Measurements from ENCODE around the gene TMUB1.
"Not testable (repeated sequence)": the region's sequence is repeated elsewhere in the genome, so short reads cannot be mapped to it uniquely, and the experiment has no call there.

TMUB1 gene

GRCh38 chr7:151057506-151057988 is 25.7 kb downstream of the TMUB1 start, which contains the start of gene CDK5:
Gene CDK5 (minus strand): TSS chr7:151057897. CDS start chr7:151057848, 49 bp downstream.
- no peak for DNase-seq (ENCODE audit: low read depth in 3 of 3, low spot score in 1 of 3)

DNA sequence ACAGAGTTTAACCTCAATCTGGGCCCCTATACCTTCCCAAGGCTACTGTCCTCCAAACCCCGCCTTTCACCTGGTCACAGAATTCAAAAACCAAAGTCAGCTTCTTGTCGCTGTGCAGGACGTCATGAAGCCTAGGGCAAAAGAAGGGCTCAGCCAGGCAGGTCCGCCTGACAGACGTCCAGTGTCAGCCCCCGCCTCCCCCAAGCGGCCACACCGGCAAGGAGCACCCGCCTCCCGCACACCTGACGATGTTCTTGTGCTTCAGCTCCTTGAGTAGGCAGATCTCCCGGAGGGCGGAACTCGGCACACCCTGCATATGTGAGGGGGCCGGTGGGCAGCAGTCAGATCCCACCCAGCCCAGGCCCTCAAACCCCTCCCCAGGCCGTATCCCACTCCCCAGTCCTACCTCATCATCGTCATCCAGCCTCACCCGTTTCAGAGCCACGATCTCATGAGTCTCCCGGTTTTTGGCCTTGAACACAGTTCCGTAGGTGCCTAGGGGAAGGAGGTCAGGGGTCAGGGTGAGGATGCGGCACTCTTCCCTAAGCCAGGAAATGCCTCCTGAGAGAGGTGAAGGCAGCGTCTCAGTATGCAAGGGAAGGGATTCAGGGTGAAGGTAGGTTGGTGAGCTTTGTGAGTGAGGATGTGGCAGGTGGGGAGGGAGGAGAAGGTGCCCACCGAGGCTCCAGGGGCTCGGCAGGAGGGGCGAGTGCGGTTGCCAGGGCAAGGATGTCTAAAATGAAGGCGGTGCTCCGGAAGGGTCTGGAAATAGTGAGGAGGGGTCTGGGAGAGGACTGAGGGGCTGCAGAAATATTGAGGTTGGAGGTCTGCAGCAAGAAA is 26.4 kb downstream of the TMUB1 start:
- DNase-seq (ENCODE audit: low read depth in 3 of 3, low spot score in 1 of 3), result no peak

GRCh38 chr7:151056283-151056665 is 27.0 kb downstream of the TMUB1 start:
- no peak for DNase-seq (ENCODE audit: low read depth in 3 of 3, low spot score in 1 of 3)

DNA sequence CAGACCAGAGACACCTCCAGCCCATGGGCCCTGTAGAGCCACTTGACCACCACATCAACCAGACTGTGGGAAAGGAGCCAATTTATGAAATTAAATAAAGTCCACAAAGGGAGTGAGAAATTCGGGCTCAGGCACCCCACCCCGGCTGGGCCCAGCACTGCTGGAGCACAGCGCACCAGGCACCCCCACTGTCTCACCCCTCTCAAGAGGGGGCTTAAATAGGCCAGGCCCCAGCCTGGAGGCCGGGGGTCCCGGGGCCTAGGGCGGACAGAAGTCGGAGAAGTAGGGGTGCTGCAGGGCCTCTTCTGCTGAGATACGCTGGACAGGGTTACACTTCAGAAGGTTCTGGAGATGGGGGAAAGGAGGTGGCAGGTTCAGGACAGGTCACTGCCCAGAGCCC is 29.5 kb downstream of the TMUB1 start:
- no peak for DNase-seq (ENCODE audit: low read depth in 3 of 3, low spot score in 1 of 3)

- no peak for DNase-seq (ENCODE audit: low read depth in 3 of 3, low spot score in 1 of 3)
Measured at GRCh38 chr7:151053096-151053495, 30.2 kb downstream of the TMUB1 start.

GRCh38 chr7:151051108-151051507 is 32.2 kb downstream of the TMUB1 start:
- peak in 1 of 3 donors; percentile 29 for DNase-seq (ENCODE audit: low read depth in 3 of 3, low spot score in 1 of 3)

DNA sequence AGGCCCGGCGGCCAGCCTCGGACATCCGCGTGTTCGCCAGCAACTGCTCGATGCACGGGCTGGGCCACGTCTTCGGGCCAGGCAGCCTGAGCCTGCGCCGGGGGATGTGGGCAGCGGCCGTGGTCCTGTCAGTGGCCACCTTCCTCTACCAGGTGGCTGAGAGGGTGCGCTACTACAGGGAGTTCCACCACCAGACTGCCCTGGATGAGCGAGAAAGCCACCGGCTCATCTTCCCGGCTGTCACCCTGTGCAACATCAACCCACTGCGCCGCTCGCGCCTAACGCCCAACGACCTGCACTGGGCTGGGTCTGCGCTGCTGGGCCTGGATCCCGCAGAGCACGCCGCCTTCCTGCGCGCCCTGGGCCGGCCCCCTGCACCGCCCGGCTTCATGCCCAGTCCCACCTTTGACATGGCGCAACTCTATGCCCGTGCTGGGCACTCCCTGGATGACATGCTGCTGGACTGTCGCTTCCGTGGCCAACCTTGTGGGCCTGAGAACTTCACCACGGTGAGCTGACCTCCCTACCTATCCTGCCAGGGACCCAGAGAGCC is 34.3 kb downstream of the TMUB1 start:
- no peak for DNase-seq (ENCODE audit: low read depth in 3 of 3, low spot score in 1 of 3)

- DNase-seq (ENCODE audit: low read depth in 3 of 3, low spot score in 1 of 3), result no peak
Measured at GRCh38 chr7:151047976-151048815, 35.1 kb downstream of the TMUB1 start, which contains the start of gene ASIC3. Gene ASIC3 (plus strand): TSS chr7:151048531. CDS start chr7:151048886, 355 bp downstream.

- no peak for DNase-seq (ENCODE audit: low read depth in 3 of 3, low spot score in 1 of 3)
Measured at GRCh38 chr7:151046603-151047573, 36.4 kb downstream of the TMUB1 start.

- DNase-seq (ENCODE audit: low read depth in 3 of 3, low spot score in 1 of 3), result no peak
Measured at GRCh38 chr7:151045967-151046366, 37.3 kb downstream of the TMUB1 start.

- DNase-seq (ENCODE audit: low read depth in 3 of 3, low spot score in 1 of 3), result no peak
Measured at GRCh38 chr7:151045262-151045661, 38.0 kb downstream of the TMUB1 start.

DNA sequence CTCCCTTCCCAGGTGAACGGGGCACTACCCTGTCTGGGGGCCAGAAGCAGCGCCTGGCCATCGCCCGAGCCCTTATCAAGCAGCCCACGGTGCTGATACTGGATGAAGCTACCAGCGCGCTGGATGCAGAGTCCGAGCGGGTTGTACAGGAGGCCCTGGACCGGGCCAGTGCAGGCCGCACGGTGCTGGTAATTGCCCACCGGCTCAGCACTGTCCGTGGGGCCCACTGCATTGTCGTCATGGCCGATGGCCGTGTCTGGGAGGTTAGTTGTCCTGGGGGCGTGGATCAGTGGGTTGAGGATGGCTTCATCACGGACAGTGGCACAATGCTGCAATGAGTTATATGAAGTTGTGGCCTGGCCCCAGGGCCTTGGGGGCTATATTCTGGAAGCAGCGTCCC is 39.3 kb downstream of the TMUB1 start:
- DNase-seq (ENCODE audit: low read depth in 3 of 3, low spot score in 1 of 3), result no peak

GRCh38 chr7:151043449-151043848 is 39.8 kb downstream of the TMUB1 start:
- DNase-seq (ENCODE audit: low read depth in 3 of 3, low spot score in 1 of 3), result not testable (repeated sequence)

DNA sequence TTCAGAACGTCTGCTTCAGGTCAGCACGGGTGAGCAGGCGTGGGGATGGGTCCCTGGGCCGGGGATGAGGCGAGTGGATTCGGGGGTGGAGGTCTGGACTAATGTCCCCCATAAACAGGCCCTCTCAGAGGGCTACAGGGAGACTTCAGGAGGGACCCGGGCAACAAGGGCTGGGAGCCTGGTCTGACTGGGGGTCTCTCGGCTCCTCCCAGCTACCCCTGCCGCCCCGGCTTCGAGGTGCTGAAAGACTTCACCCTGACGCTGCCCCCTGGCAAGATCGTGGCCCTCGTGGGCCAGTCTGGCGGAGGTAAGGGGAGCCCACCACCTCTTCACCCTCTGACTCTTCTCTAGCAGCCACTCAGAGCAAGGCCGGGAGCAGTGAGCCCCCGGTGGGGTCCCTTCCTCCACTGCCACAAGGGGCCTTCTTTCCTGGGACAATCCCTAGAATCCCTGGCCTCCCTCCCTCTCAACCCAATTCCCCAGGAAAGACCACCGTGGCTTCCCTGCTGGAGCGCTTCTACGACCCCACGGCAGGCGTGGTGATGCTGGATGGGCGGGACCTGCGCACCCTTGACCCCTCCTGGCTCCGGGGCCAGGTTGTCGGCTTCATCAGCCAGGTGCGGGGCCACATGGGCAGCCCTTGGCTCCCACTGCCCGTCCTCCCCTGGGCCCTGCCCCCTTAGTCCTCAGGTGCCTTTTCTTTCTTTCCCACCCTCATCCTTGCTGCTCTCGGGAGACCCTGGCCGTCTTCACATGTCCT is 42.5 kb downstream of the TMUB1 start:
- DNase-seq (ENCODE audit: low read depth in 3 of 3, low spot score in 1 of 3), result no peak

GRCh38 chr7:151039850-151040548 is 43.3 kb downstream of the TMUB1 start:
- DNase-seq (ENCODE audit: low read depth in 3 of 3, low spot score in 1 of 3), result no peak

DNA sequence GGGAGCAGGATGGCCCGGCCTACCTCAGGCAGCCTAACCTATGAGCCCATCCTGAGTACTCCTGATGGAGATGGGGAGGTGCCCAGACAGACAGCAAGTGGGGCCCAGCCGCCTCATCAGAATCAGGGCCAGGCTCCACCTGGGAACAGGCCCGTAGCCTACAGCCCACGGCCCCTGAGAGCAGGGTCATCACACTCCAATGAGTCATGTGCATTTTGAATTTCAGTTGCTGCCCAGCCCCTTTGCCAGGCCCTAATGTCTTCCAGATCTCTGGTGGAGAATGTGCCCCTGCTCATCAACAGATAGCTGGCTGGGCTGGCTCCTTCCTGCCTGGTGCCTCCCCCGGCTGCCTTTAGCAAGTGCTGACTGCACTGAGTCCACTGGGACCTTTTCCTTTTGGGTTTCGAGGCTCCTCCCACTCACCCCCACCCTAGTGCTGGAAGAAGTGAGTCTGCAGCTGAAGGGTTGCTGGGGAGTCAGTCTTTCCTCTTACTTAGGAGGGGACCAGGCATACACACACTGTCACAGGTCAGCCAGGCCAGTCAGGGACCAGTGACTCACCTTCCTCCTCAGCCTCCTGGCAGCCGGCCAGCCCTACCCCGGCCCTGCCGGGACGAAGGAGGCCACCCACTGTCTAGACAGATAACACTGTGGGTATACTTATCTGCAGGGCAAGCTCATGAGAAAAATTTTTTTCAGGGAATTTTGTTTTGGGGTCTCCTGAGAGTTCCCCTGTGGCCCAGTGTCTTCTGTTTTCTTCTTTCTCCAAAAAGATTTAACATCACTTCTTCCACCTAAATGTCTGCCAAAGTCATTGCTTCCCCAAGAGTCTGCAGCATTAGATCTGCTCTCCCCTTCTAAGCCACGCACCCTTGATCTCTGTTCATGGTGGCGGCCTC is 44.1 kb downstream of the TMUB1 start:
- DNase-seq (ENCODE audit: low read depth in 3 of 3, low spot score in 1 of 3), result peak in 2 of 3 donors; percentile 23 to 31

- DNase-seq (ENCODE audit: low read depth in 3 of 3, low spot score in 1 of 3), result no peak
Measured at GRCh38 chr7:151035902-151036301, 47.4 kb downstream of the TMUB1 start.
